HUES6 (cell line): ENCODE measurements around the gene LTB.
A peak's percentile ranks its signal among the peaks of the same experiment; 100 is the strongest.
"Not testable (repeated sequence)": the region's sequence is repeated elsewhere in the genome, so short reads cannot be mapped to it uniquely, and the experiment has no call there.

Source experiments
- H3K27ac ChIP-seq: 2 replicates; pipeline ENCODE4 v1.7.0; 2013; ENCODE audit warnings: low read depth, mild to moderate bottlenecking, low read length, inconsistent platforms
- H3K27me3 ChIP-seq: 2 replicates; pipeline ENCODE4 v1.6.1; 2013; ENCODE audit warnings: low read length; ENCODE audit not compliant: control insufficient read depth, insufficient read depth
- H3K36me3 ChIP-seq: 2 replicates; pipeline ENCODE4 v1.6.1; 2013; ENCODE audit warnings: low read length; ENCODE audit not compliant: control insufficient read depth, insufficient read depth
- H3K4me1 ChIP-seq: 2 replicates; pipeline ENCODE4 v1.6.1; 2013; ENCODE audit warnings: low read length; ENCODE audit not compliant: control insufficient read depth, insufficient read depth
- H3K4me3 ChIP-seq: 2 replicates; pipeline ENCODE4 v1.5.1; 2013; ENCODE audit warnings: low read depth, low read length
- H3K9ac ChIP-seq: one replicate; pipeline ENCODE4 v1.6.1; 2013; ENCODE audit warnings: mild to moderate bottlenecking, low read length
- H3K9me3 ChIP-seq: 2 replicates; pipeline ENCODE4 v1.6.1; 2013; ENCODE audit warnings: low read depth, low read length; ENCODE audit not compliant: control insufficient read depth, insufficient read depth

The LTB gene

DNA sequence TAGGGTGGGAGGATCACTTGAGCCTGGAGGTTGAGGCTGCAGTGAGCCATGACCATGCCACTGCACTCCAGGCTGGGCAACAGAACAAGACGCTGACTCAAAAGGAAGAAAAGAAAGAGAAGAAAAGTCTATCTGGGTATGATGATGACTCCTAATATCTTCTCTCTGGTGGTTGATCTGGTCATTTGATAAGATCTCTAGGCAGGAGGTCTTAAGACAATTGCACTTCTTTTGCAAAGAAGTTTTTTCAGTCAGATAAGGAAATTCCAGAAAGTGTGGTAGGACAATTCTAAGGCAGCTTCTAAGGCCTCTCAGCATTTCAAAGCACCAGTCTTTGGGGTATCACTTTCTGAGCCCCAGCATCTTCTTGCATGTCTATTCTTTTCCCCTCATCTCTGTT is 25.1 kb upstream of the LTB start:
- no peak overlapping the region for H3K9ac ChIP-seq
- no peaks in the 10 kb centered on the region for H3K36me3 ChIP-seq
- H3K27me3 ChIP-seq, result no peaks in the 10 kb centered on the region
- H3K9me3 ChIP-seq, result no peaks in the 10 kb centered on the region
- H3K4me3 ChIP-seq, result no peak overlapping the region
- no peaks in the 10 kb centered on the region; the same call in 1 of the 2 replicates for H3K4me1 ChIP-seq
- no peak overlapping the region for H3K27ac ChIP-seq

DNA sequence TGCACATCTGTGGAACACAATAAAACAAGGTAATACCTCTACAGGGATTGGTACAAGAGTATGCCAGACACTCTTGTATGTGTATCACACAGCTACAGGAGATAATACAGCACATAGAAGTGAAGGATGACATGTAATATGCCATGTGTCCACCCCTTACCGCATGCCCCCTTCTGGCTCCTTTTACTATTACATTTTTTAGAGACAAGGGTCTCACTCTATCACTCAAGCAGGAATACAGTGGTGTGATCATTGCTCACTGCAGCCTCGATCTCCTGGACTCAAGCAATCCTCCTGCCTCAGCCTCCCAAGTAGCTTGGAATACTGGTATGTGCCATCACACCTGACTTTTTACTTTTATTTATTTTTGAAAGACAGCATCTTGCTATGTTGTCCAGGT is 14.8 kb upstream of the LTB start:
- H3K9ac ChIP-seq, result no peak overlapping the region
- H3K27me3 ChIP-seq, result no peaks in the 10 kb centered on the region
- H3K4me3 ChIP-seq, result no peak overlapping the region
- no peaks in the 10 kb centered on the region for H3K9me3 ChIP-seq
- peaks cover 5% of the 10 kb centered on the region; the same call in 1 of the 2 replicates for H3K4me1 ChIP-seq
- H3K36me3 ChIP-seq, result no peaks in the 10 kb centered on the region
- no peak overlapping the region for H3K27ac ChIP-seq

DNA sequence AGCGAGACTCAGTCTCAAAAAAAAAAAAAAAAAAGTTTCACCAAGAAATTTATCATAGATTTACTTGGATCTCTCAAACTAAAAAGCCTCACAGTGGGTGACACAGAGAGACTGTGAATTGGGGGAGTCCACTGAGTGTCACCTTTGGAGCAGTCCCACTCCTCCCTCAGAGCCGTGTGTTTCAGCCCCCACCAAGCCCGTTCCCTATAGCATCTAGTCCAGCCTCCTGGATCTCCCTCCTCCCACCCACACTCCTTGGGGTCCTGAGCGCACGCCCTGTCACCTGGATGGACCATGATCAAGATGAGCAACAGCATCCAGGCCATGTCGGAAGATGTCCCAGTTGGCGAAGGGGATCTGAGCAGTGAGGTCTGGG is 10.2 kb upstream of the LTB start:
- no peak overlapping the region for H3K27ac ChIP-seq

DNA sequence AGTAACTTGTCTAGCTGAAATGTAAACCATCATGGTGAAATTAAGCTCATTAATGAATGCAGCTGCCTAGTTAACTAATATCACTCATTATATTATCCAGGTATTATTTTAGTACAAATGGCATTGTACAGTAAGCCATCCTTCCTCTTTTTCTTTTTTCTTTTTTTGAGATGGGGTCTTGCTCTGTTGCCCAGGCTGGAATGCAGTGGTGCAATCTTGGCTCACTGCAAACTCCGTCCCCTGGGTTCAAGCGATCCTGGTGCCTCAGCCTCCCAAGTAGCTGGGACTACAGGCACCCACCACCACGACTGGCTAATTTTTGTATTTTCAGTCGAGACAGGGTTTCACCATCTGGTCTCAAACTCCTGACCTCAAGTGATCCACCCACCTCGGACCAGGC is 8.5 kb upstream of the LTB start:
- H3K27ac ChIP-seq, H3K9me3 ChIP-seq: not testable (repeated sequence)

More for the DNA sequence above, 10.2 kb upstream of the LTB start:
- H3K9me3 ChIP-seq, result no peaks in the 10 kb centered on the region
- H3K36me3 ChIP-seq, result no peaks in the 10 kb centered on the region
- no peak overlapping the region for H3K4me3 ChIP-seq
- H3K9ac ChIP-seq, result no peak overlapping the region
- no peaks in the 10 kb centered on the region for H3K27me3 ChIP-seq
- H3K4me1 ChIP-seq, result no peaks in the 10 kb centered on the region; the same call in 1 of the 2 replicates

DNA sequence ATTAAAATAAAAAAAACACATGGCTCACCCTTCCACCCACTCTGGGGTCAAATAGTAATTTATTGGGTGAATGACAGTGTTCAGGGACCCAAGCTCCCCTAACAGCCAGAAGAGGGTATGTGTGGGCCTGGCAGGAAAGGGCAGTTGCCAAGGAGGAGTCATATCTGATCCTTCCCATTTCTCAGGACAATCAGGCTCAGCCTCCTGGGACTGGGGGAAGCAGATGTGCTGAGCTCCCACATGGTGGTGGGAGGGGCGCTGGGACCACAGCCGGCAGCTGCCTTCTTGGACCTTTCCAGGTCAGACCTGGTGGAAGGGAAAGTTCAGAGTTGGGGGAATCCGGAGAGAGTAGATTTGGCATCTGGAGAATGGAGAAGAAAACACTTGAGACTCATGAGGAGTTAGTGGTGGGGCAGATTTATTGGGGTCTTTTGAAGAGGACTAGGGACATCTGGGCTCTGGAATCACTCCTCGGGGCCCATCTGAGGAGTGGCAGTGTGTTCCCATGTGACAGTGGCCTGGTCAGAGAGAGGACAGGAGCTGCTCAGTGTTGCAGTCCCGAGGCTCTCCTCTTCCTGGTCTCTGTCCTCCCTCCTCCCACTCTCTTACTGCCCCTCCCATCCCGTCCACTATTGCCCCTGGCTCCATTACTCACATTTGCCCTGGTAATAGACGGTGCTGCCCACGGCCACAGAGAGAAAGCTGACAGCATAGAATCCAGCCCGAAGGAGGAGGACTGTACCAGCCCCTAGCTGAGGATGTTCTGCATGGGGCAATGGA is 6.8 kb upstream of the LTB start:
- Histone ChIP-seq H3K27ac (no peak overlapping the region), H3K4me1 (no peaks in the 10 kb centered on the region; the same call in 1 of the 2 replicates), H3K27me3 (no peaks in the 10 kb centered on the region), H3K36me3 (no peaks in the 10 kb centered on the region), H3K9ac (no peak overlapping the region), H3K4me3 (no peak overlapping the region), H3K9me3 (no peaks in the 10 kb centered on the region)

More for the DNA sequence above, 8.5 kb upstream of the LTB start:
- H3K36me3 ChIP-seq, H3K4me3 ChIP-seq, H3K9ac ChIP-seq, H3K27me3 ChIP-seq, H3K4me1 ChIP-seq: not testable (repeated sequence)

DNA sequence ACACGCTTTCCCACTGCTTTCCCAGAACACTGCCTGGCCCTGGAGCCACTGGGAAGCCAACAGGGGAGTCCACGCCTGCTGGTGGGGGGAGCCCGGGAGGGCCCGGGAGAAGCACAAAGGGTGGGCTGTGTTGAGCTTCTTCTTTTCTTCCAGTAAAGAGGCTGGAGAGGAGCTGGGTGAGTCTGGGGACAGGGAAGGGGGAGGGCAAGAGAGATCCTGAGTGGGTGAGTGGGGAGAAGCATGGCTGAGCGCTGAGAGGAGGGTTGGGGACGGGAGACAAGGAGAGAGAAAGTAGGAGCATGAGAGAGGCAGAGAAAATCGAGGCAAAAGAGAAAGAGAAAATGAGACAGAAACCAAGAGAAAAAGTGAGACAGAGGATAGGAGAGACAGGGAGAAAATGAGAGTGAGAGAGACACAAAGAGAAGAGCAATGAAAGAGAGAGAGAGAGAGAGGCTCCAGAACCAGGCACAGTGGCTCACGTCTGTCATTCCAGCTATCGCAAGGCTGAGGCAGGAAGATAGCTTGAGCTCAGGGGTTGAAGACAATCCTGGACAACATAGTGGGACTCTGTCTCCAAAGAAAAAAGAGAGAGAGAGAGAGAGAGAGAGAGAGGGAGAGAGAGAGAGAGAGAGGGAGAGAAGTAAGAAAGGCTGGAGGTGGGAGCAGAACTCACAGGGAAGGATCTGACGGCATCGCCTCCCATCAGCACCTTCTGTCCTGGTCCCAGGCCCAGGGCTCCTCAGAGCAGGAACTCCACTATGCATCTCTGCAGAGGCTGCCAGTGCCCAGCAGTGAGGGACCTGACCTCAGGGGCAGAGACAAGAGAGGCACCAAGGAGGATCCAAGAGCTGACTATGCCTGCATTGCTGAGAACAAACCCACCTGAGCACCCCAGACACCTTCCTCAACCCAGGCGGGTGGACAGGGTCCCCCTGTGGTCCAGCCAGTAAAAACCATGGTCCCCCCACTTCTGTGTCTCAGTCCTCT is 5.9 kb upstream of the LTB start:
- Histone ChIP-seq H3K9ac (no peak overlapping the region), H3K9me3 (no peaks in the 10 kb centered on the region)

DNA sequence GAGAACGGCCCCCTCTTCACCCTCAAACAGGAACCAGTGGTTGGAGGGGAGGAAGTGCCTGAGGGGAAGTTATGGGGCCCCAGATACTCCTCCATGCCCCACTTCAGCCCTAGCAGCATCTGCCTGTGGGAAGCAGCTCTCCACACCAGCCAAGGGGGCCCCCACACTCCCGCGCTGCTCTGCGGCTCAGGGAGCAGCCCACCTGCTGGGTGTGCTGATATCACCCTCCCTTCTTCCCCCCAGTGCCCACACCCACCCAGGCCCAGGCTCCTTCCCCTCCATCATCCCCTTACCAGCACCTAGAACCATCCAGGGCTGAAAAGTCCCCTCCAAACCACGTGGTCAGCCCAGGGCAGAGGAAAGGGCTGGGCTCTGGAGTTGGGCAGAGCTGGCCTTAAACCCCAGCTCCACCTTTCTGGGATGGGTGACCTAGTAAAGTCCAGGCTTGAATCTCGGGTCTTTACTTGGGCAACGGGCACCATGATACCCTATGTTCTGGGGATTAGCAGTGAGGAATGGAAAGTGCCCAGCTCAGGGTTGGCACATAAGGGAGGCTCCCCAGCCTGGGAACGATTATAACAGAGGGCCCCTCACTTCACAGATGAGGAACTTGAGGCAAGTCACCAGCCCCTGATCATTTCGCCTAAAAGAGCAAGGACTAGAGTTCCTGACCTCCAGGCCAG is 4.5 kb upstream of the LTB start:
- H3K36me3 ChIP-seq, result no peaks in the 10 kb centered on the region
- peaks cover 4% of the 10 kb centered on the region for H3K27me3 ChIP-seq
- H3K27ac ChIP-seq, result no peak overlapping the region
- no peak overlapping the region for H3K9ac ChIP-seq
- H3K4me3 ChIP-seq, result no peak overlapping the region
- H3K4me1 ChIP-seq, result peaks cover 4% of the 10 kb centered on the region
- no peaks in the 10 kb centered on the region for H3K9me3 ChIP-seq

More for the DNA sequence above, 5.9 kb upstream of the LTB start:
- Histone ChIP-seq H3K4me3 (no peak overlapping the region), H3K36me3 (no peaks in the 10 kb centered on the region), H3K4me1 (no peaks in the 10 kb centered on the region; the same call in 1 of the 2 replicates), H3K27ac (no peak overlapping the region), H3K27me3 (no peaks in the 10 kb centered on the region)

DNA sequence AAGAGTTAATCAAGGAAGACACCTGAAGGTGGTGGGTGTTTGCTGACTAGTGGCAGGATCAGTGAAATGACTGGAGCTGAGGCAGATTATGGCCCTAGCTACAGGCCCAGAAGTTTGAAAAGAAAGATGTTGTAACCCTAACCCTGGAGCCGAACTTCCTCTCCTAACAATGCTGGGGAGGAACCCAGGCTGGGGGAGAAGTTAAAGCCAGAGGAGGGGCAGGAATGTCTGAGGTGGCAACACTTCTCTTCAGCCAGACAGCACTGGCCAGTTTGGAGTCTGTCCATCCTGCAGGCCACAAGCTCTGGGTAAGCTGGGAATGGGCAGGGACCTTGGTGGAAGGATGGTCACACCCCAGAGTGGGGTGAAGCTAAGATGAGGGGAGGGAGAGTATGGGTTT is 3.8 kb upstream of the LTB start, which contains the start of gene LST1:
Gene LST1 (plus strand): TSS at position 270 of the 400 bp plus-strand sequence. CDS start 1,023 bp downstream, outside the sequence.
- H3K9me3 ChIP-seq, result no peaks in the 10 kb centered on the region
- no peak within 1 kb of the TSS for H3K27ac ChIP-seq
- H3K4me1 ChIP-seq, result peaks cover 6% of the 10 kb centered on the region
- H3K27me3 ChIP-seq, result peaks cover 10% of the 10 kb centered on the region
- no peaks in the 10 kb centered on the region for H3K36me3 ChIP-seq
- H3K9ac ChIP-seq, result no peak within 1 kb of the TSS
- H3K4me3 ChIP-seq, result no peak within 1 kb of the TSS

DNA sequence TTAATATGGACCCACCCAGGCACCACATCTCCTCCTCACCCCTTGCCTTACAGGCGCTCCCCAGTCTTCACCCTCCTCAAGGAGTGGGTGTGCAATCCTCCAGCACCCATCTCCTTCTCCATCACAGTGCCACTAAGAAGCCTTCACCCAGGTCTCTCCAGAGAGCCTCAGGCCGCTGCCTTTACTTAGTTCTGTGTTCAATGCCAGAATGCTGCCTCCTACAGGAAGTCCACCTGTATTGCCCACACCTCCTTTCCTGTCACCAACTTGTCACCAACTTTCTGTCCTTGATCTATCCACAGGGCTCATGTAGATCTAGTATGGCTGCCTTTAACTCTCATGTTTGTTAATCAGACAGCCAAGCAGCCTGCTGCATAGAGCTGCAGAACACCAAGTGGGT is 3.3 kb upstream of the LTB start:
- Histone ChIP-seq H3K36me3 (no peaks in the 10 kb centered on the region), H3K4me1 (peaks cover 8% of the 10 kb centered on the region), H3K27me3 (peaks cover 12% of the 10 kb centered on the region), H3K27ac (no peak overlapping the region), H3K9me3 (no peaks in the 10 kb centered on the region), H3K4me3 (no peak overlapping the region), H3K9ac (no peak overlapping the region)

DNA sequence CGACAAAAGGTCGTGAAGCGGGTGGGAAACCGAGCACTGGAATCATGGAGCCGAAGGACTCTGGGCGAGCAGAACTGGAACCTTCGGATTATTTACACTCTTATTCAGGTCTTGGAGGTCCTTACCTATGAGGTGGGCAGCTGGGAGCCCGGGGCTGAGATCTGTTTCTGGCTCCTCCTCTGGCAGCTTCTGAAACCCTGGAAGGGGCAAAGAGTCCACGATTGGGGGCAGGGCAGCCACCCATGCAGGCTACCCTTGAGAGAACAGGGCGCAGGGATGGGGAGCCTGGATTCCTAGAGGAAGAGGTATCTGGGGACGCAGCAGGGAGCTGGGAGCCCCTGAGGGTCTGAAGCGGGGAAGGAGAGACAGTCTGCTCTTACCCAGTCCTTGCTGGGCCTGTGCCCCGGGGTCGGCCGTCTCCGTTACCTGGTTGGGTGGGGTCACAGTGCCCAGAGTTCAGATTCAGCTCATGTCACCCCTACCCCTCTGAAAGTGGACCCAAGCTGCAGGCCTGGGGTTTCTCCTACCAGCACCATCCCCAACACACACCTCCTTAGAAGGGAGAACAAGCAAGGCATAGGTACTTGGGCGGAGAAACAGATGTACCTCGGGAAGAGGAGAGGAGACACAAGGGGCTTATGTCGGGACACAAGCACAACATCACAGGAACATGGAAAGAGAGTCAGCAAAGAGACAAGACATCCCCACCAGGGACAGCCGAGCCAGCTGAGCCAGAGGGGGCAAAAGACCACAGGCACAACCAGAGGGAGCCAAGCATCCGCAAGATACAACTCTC is 592 bp downstream of the LTB start:
- peaks cover 31% of the 10 kb centered on the region for H3K4me1 ChIP-seq

More for the DNA sequence above, 592 bp downstream of the LTB start:
- H3K27ac ChIP-seq, result no peak overlapping the region; the same call in 1 of the 2 replicates
- H3K9me3 ChIP-seq, result no peaks in the 10 kb centered on the region
- H3K4me3 ChIP-seq, result peak overlapping the region; percentile 99
- peaks cover 15% of the 10 kb centered on the region for H3K27me3 ChIP-seq
- peak overlapping the region; percentile 83 for H3K9ac ChIP-seq
- H3K36me3 ChIP-seq, result no peaks in the 10 kb centered on the region
